Neural cell (in vitro differentiated cells): ENCODE data around the gene PYDC2. TPM values are rescaled to one million over a fixed set of nuclear protein-coding genes. Genes with fewer than 3 reads are reported as not detected.

Experiments used
- H2AFZ ChIP-seq: fragments of 200-600, 300-800 bp; sonication (generic), shearing (Covaris generic); 2 replicates; pipeline ENCODE4 v1.6.0; 2014; ENCODE audit warnings: low read depth, mild to moderate bottlenecking, antibody characterized with exemption, low read length, moderate library complexity
- H3F3A ChIP-seq: fragments of 200-600 bp; shearing (Covaris generic); 2 replicates; pipeline ENCODE4 v1.6.1; 2016; ENCODE audit warnings: mild to moderate bottlenecking, moderate library complexity, mixed read lengths, antibody characterized with exemption, low read length; ENCODE audit not compliant: insufficient read depth, poor library complexity, severe bottlenecking
- H3K27ac ChIP-seq: fragments of 200-600, 300-800 bp; sonication (generic), shearing (Covaris generic); 2 replicates; pipeline ENCODE4 v1.5.1; 2014; ENCODE audit warnings: mild to moderate bottlenecking, low read length, moderate library complexity
- H3K27me3 ChIP-seq: fragments of 300-800, 200-600 bp; sonication (generic), shearing (Covaris generic); 2 replicates; pipeline ENCODE4 v1.6.0; 2014; ENCODE audit warnings: mild to moderate bottlenecking, low read depth, low read length, moderate library complexity; ENCODE audit not compliant: insufficient read depth
- H3K36me3 ChIP-seq: fragments of 300-800, 200-600 bp; sonication (generic), shearing (Covaris generic); 2 replicates; pipeline ENCODE4 v1.5.1; 2014; ENCODE audit warnings: mild to moderate bottlenecking, antibody characterized with exemption, low read length, moderate library complexity; ENCODE audit not compliant: insufficient read depth
- H3K4me2 ChIP-seq: fragments of 300-800, 200-600 bp; sonication (generic), shearing (Covaris generic); 2 replicates; pipeline ENCODE4 v1.6.0; 2014; ENCODE audit warnings: mild to moderate bottlenecking, low read length
- H3K4me3 ChIP-seq: fragments of 300-800, 200-600 bp; sonication (generic), shearing (Covaris generic); 2 replicates; pipeline ENCODE4 v1.5.1; 2014; ENCODE audit warnings: mild to moderate bottlenecking, low read length, moderate library complexity
- H3K79me2 ChIP-seq: fragments of 200-600 bp; shearing (Covaris generic); replicated peaks from 2 replicates; pipeline ENCODE4 v1.6.0; 2014; ENCODE audit warnings: mild to moderate bottlenecking, low read length, moderate library complexity; ENCODE audit not compliant: insufficient read depth
- H3K9ac ChIP-seq: fragments of 300-800, 200-600 bp; sonication (generic), shearing (Covaris generic); 2 replicates; pipeline ENCODE4 v1.6.1; 2016; ENCODE audit warnings: mild to moderate bottlenecking, low read length, mixed read lengths
- H3K9me2 ChIP-seq: fragments of 200-600 bp; shearing (Covaris generic); 2 replicates; pipeline ENCODE4 v1.6.1; 2016; ENCODE audit warnings: mild to moderate bottlenecking, low read length, mixed read lengths; ENCODE audit not compliant: insufficient read depth
- H3K9me3 ChIP-seq: fragments of 200-600, 300-800 bp; sonication (generic), shearing (Covaris generic); 2 replicates; pipeline ENCODE4 v1.6.1; 2016; ENCODE audit warnings: mild to moderate bottlenecking, mixed run types, low read length, moderate library complexity, mixed read lengths
- H4K20me1 ChIP-seq: fragments of 200-600 bp; shearing (Covaris generic); 2 replicates; pipeline ENCODE4 v1.6.1; 2016; ENCODE audit warnings: mild to moderate bottlenecking, mixed run types; ENCODE audit not compliant: insufficient read depth
- EP300 ChIP-seq: fragments of 450-650 bp; conservative IDR thresholded peaks from 2 replicates; pipeline ENCODE4 v1.6.1; 2014; ENCODE audit warnings: antibody characterized with exemption, mild to moderate bottlenecking, moderate library complexity; ENCODE audit not compliant: poor library complexity, severe bottlenecking
- EZH2 ChIP-seq: fragments of 200-600, 300-800 bp; shearing (Covaris generic), sonication (generic); IDR thresholded peaks from 2 replicates; pipeline ENCODE4 v1.6.1; 2014; ENCODE audit warnings: antibody characterized with exemption, low read length, borderline replicate concordance, mild to moderate bottlenecking; ENCODE audit not compliant: insufficient read depth, poor library complexity, severe bottlenecking
- MXI1 ChIP-seq: fragments of 450-650 bp; conservative IDR thresholded peaks from 2 replicates; pipeline ENCODE4 v1.6.1; 2014; ENCODE audit warnings: antibody characterized with exemption, mild to moderate bottlenecking; ENCODE audit not compliant: poor library complexity, severe bottlenecking
- POLR2AphosphoS5 ChIP-seq: IDR thresholded peaks from 2 replicates; pipeline ENCODE4 v1.6.1; 2012
- RAD21 ChIP-seq: fragments of 450-650 bp; conservative IDR thresholded peaks from 2 replicates; pipeline ENCODE4 v1.6.1; 2014; ENCODE audit warnings: antibody characterized with exemption, mild to moderate bottlenecking, moderate library complexity
- SMC3 ChIP-seq: fragments of 450-650 bp; conservative IDR thresholded peaks from 2 replicates; pipeline ENCODE4 v1.6.1; 2014; ENCODE audit warnings: antibody characterized with exemption, mild to moderate bottlenecking, moderate library complexity; ENCODE audit not compliant: poor library complexity
- TAF1 ChIP-seq: IDR thresholded peaks from 2 replicates; pipeline ENCODE4 v1.6.1; 2012; ENCODE audit warnings: low read depth
- polyA plus RNA-seq: library from polyadenylated mRNA; depleted of rRNA; stranded (reverse); fragments of >200 nt; gene quantifications from 2 replicates; pipeline ENCODE4 v1.2.3, GENCODE V29; 2014
- TF ChIP-seq, protein P1 (sequence below): IDR thresholded peaks from 2 replicates; pipeline ENCODE4 v1.6.1; 2012; ENCODE audit warnings: borderline replicate concordance
- TF ChIP-seq, protein P2 (sequence below): fragments of 450-650 bp; IDR thresholded peaks from 2 replicates; pipeline ENCODE4 v1.5.1; 2014; ENCODE audit warnings: antibody characterized with exemption, mild to moderate bottlenecking, moderate library complexity; ENCODE audit not compliant: poor library complexity, severe bottlenecking

Gene PYDC2
- polyA plus RNA-seq, 1 donor from 2014 or later: not detected

DNA sequence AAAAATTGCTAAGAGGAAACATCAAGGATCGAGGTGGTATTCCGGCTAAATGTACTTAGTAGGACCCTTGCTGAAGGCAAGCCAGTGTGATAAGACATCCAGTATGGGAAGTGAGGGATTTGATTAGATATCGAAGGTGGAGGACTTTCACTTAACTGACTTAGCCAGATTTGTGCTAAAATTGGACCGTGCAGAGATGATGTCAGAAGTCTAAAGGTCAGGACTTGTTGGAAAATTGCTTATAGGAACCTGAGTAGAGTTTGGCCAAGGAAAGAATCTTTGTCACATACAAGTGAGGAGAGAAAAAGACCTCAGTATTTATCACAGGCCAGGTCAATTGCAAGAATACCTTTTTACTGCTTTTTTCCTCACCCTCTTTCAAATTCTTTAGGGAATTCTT lies 30.9 kb upstream of the PYDC2 start:
- TF ChIP-seq EZH2 (no peak), RAD21 (no peak)
- Histone ChIP-seq H3K9ac (no peak overlapping the region), H3K9me3 (no peaks in the 10 kb centered on the region), H3K27me3 (no peaks in the 10 kb centered on the region), H3K4me2 (no peak overlapping the region), H3F3A (no peaks in the 10 kb centered on the region), H3K9me2 (no peaks in the 10 kb centered on the region), H4K20me1 (no peaks in the 10 kb centered on the region), H3K79me2 (no peaks in the 10 kb centered on the region), H3K36me3 (no peaks in the 10 kb centered on the region), H2AFZ (no peak overlapping the region), H3K27ac (no peak overlapping the region), H3K4me3 (no peak overlapping the region)

DNA sequence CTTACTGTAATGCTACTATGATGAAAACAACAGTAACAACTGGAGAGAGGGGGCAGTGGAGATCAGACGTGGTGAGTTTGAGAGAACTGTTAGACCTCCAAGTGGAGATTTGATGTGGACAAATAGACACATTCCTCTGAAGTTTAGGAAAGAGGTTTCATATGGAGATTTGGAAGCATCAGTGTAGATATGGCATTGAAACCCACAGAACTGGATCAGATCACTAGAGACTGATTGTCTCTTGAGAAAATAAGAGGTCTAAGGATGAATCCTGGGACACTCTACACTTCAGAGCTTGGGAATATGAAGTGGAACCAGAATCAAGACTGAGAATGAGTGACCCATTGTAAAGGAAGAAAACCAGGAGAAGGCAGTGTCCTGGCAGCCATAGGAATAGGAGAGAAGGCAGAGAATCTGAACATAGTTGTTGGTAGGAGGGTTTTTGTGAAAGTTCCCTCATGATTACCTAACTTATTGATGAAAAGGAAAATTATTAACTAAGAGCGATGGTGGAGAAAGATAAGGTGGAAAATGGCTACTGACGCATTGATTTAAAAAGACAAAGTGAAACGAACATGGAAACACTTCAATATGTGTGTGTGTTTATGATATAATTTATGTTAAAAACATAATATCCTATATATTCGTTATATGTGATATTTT lies 29.7 kb upstream of the PYDC2 start:
- Histone ChIP-seq H3K27me3 (no peaks in the 10 kb centered on the region), H4K20me1 (no peaks in the 10 kb centered on the region), H3K9me2 (no peaks in the 10 kb centered on the region), H3K27ac (no peak overlapping the region), H3K9me3 (no peaks in the 10 kb centered on the region), H3K4me3 (no peak overlapping the region), H3K4me2 (no peak overlapping the region), H3F3A (no peaks in the 10 kb centered on the region), H3K79me2 (no peaks in the 10 kb centered on the region), H3K36me3 (no peaks in the 10 kb centered on the region), H3K9ac (no peak overlapping the region), H2AFZ (no peak overlapping the region)
- no peak for TF ChIP-seq EZH2
- no peak for TF ChIP-seq POLR2AphosphoS5
- TF ChIP-seq TAF1: no peak
- no peak for TF ChIP-seq EP300
- TF ChIP-seq, protein P1, sequence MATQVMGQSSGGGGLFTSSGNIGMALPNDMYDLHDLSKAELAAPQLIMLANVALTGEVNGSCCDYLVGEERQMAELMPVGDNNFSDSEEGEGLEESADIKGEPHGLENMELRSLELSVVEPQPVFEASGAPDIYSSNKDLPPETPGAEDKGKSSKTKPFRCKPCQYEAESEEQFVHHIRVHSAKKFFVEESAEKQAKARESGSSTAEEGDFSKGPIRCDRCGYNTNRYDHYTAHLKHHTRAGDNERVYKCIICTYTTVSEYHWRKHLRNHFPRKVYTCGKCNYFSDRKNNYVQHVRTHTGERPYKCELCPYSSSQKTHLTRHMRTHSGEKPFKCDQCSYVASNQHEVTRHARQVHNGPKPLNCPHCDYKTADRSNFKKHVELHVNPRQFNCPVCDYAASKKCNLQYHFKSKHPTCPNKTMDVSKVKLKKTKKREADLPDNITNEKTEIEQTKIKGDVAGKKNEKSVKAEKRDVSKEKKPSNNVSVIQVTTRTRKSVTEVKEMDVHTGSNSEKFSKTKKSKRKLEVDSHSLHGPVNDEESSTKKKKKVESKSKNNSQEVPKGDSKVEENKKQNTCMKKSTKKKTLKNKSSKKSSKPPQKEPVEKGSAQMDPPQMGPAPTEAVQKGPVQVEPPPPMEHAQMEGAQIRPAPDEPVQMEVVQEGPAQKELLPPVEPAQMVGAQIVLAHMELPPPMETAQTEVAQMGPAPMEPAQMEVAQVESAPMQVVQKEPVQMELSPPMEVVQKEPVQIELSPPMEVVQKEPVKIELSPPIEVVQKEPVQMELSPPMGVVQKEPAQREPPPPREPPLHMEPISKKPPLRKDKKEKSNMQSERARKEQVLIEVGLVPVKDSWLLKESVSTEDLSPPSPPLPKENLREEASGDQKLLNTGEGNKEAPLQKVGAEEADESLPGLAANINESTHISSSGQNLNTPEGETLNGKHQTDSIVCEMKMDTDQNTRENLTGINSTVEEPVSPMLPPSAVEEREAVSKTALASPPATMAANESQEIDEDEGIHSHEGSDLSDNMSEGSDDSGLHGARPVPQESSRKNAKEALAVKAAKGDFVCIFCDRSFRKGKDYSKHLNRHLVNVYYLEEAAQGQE: no peak
- TF ChIP-seq, protein P2, sequence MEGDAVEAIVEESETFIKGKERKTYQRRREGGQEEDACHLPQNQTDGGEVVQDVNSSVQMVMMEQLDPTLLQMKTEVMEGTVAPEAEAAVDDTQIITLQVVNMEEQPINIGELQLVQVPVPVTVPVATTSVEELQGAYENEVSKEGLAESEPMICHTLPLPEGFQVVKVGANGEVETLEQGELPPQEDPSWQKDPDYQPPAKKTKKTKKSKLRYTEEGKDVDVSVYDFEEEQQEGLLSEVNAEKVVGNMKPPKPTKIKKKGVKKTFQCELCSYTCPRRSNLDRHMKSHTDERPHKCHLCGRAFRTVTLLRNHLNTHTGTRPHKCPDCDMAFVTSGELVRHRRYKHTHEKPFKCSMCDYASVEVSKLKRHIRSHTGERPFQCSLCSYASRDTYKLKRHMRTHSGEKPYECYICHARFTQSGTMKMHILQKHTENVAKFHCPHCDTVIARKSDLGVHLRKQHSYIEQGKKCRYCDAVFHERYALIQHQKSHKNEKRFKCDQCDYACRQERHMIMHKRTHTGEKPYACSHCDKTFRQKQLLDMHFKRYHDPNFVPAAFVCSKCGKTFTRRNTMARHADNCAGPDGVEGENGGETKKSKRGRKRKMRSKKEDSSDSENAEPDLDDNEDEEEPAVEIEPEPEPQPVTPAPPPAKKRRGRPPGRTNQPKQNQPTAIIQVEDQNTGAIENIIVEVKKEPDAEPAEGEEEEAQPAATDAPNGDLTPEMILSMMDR: no peak
- TF ChIP-seq MXI1: no peak
- no peak for TF ChIP-seq RAD21
- TF ChIP-seq SMC3: no peak

DNA sequence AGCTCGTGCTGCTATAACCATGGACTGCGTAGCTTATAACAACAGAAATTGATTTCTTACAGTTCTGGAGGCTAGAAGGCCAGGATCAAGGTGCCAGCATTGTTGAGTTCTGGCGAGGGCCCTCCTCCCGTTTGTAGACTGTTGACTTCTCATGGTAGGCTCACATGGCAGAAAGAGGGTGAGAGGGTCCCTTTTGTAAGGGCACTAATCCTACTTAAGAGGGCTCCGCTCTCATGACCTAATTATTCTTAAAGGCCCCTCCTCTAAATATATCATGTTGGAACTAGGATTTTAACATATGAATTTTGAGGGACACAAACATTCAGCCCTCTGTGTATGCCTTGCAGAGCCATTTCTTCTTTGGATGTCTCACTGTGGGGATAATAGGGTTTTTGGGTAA lies 28.8 kb upstream of the PYDC2 start:
- H3K36me3 ChIP-seq: no peaks in the 10 kb centered on the region
- H3K4me2 ChIP-seq: no peak overlapping the region
- H3K9me3 ChIP-seq: no peaks in the 10 kb centered on the region
- TF ChIP-seq POLR2AphosphoS5 (no peak), MXI1 (no peak), EP300 (no peak), TAF1 (no peak), EZH2 (no peak), RAD21 (no peak), SMC3 (no peak)
- TF ChIP-seq, protein P2: no peak
- TF ChIP-seq, protein P1: no peak
- no peaks in the 10 kb centered on the region for H3F3A ChIP-seq
- no peak overlapping the region for H2AFZ ChIP-seq
- no peaks in the 10 kb centered on the region for H4K20me1 ChIP-seq
- H3K27me3 ChIP-seq: no peaks in the 10 kb centered on the region
- no peak overlapping the region for H3K27ac ChIP-seq
- no peak overlapping the region for H3K4me3 ChIP-seq
- H3K9me2 ChIP-seq: no peaks in the 10 kb centered on the region
- H3K79me2 ChIP-seq: no peaks in the 10 kb centered on the region
- H3K9ac ChIP-seq: no peak overlapping the region
